DLD1 (cell line): ENCODE results near the gene CHRNA10.

ENCODE experiments used
- in situ Hi-C: cut with HindIII; loops from 2 replicates; pipeline ENCODE4 v1.10.0; 2017; ENCODE audit warnings: low sequenced_read_pairs

CHRNA10 gene

DNA sequence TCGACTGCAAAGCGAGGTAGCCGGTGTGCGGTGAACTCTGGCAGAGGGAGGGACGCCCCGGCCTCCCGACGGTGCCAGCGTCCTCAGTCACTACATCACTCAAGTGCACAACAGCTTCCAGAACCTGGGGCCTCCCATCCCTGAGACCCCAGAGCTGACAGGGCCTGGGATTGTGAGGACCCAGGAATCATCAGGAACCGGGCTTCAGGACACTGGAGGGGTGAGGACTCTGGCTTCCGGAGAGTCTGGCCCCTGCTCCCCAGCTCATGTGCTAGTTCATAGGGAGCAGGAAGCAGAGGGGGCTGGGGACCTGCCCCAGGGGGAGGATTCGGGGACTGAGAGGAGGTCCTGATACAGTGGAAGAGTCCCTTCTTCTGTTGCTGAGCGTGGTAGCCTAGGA lies 34.0 kb downstream of the CHRNA10 start:
- in situ Hi-C loops, result no loop called here

DNA sequence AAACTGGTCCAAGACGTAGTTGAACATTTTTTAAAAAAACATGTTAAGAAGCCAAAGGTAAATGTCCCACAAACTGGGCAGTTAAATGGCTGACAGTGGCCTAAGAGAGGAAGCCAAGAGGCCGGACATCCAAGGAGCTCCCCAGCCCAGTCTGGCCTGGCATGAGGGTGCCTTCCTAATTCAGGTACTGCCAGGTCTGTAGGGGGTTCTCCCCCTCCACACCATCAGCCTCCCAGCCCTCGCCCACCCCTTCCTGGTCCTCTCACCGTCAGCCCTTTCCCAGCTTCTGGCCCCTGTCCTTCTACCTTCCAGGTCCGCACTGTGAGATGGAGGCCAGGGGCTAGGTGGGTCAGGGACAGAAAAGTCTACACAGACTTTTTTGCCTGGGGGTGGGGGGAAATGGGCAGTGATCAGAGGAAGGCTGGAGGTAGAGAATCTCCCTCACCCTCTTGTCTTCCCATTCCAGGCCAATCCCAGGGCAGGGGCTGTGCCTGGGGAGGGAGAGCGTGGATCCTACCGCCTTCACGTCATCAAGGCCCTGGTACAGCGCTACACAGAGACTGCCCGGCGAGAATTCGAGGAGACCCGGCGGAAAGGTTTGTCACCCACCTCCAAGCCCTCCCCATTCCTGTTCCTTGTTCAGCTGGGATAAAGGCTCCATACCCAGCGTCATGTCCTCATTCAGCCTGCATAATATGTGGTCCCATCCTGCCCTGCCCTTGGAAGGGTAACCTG lies 35.4 kb downstream of the CHRNA10 start:
- in situ Hi-C loops, result no loop called here

- in situ Hi-C loops, result no loop called here
Measured at GRCh38 chr11:3632070-3632660, 39.0 kb downstream of the CHRNA10 start.

DNA sequence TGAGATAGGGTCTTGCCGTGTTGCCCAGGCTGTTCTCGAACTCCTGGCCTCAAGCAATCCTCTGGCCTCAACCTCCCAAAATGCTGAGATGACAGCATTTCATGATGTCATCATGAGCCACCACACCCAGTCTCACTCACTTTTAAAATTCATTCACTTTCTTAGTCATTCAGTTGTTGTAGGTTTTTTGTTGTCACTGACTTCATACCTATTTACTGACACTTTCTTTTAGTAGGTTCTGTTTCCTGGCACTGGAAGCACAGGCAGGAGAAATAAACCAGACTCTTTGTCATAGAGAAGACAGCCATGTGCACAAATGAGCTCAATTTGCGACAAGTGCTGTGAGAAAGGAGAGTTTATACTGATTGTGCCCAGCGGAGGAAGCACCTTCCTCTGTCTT lies 39.9 kb downstream of the CHRNA10 start:
- in situ Hi-C loops, result no loop called here

DNA sequence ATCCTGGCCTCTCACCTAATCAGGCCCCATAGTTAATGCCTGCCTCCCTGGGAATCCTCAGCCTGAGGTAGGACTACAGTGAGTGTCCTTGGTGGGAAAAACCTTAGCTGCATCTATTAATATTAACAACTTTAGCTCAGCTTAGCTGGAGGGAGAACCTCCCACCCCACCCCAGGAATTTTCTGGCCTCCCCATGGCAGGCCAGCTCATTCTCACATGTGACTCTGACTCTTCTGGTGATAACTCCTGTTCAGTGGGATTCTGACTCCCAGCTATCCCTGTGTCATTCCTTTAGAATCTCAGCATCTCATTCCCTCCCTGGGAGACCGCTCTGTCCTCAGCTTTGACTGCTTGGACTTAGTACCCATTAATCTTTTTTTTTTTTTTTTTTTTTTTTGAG lies 43.9 kb downstream of the CHRNA10 start:
- in situ Hi-C loops, result no loop called here

- in situ Hi-C loops, result no loop called here
Measured at GRCh38 chr11:3626250-3626960, 44.8 kb downstream of the CHRNA10 start.

DNA sequence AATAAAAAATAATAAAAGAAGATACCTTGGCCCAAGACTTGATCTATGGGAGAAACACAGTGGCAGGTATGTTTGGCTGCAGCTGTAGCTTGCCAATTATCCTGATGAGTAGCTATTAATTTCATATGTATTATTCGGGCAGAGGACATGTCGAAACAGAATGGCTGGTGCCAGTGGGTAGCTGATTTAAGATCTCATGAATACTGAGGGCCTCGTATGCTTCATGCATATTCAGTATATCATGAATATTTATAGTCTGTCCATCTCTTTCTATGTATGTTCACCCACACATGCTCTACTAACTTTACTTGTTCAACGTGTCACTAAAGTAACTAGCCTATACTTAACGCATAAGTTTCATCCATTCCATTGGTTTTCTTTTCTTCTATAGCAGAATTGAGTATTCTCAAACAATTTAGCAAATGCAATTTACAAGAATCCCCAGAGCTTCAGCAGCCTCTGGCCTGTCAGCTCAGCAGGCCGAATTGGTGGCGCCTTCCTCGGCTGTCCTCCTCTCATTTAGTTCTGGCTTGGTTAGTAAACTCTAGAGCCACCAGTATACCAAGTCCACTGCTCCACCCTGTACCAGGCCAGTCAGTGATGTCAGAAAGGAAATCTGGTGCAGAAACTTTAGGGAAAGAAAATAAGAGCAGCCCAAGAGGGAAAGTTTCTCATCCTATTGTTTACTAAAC lies 47.3 kb downstream of the CHRNA10 start:
- in situ Hi-C loops, result no loop called here

DNA sequence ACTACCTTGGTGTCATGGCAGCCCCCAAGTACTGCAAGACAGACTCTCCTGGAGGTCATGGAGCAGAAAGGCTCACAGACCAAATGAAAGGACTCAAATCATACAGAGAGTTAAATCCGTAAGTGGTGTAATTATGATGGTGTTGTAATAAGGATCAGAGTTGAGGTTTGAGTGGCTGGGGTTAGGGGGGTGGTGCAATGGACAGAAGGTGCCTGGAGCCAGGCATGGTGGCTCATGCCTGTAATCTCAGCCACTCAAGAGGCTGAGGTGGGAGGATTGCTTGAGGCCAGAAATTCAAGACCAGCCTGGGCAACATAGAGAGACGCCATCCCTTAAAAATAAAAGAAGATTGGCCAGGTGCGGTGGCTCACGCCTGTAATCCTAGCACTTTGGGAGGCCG lies 48.1 kb downstream of the CHRNA10 start:
- in situ Hi-C loops, result no loop called here

DNA sequence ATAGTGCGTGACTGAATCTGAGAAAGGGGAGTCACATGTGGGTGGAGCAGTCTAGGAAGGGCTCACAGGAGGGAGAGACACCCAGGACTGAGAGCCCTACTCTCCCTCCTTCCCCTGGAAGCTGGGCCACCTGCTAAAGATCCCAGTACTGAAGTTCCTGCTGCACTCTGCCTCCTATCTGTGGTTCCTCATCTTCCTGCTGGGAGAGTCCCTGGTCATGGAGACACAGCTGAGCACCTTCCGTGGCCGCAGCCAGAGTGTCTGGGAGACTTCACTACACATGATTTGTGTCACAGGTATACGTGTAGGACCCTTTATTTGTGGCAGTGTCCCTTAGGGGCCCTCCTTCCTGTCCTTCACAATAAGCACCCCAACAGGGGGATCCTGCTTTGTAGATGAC lies 48.7 kb downstream of the CHRNA10 start:
- in situ Hi-C loops, result no loop called here

DNA sequence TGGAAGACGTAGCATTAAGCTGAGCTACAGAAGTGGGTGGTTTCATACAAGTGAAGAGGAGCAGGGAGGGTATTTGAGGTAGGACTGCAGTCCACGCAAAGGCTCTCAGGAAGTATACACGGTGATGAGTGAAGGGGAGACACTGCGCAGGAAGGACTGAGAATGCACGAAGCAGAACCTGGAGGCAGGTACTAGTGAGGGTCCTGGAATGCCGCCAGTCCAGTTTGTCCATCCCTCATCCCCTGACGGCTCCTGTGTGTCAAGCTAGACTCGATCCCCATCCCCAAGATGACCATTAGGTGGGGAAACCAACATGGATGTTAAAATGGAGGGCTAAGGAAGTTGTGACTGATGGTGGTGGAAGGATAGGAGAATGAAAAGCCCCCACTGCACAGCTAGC lies 53.2 kb downstream of the CHRNA10 start:
- in situ Hi-C loops, result no loop called here

DNA sequence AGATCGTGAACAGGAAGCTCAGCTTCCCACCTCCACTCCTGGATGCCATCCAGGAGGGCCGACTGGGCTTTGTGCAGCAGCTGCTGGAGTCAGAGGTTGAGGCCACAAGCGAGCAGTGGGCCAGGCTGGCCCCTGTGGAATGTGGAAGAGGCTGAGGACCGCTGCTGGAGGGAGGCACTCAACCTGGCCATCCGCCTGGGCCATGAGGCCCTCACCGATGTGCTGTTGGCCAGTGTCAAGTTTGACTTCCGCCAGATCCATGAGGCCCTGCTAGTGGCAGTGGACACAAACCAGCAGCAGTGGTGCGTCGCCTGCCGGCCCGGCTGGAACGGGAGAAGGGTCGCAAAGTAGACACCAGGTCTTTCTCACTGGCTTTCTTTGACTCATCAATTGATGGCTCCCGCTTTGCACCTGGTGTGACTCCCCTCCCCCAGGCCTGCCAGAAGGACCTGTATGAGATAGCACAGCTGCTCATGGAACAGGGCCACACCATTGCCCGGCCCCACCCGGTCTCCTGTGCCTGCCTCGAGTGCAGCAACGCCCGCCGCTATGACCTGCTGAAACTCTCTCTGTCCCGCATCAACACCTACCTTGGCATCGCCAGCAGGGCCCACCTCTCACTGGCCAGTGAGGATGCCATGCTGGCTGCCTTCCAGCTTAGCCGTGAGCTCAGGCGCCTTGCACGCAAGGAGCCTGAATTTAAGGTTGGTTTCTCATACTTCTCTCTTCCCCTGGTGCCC lies 54.3 kb downstream of the CHRNA10 start:
- in situ Hi-C loops, result no loop called here

DNA sequence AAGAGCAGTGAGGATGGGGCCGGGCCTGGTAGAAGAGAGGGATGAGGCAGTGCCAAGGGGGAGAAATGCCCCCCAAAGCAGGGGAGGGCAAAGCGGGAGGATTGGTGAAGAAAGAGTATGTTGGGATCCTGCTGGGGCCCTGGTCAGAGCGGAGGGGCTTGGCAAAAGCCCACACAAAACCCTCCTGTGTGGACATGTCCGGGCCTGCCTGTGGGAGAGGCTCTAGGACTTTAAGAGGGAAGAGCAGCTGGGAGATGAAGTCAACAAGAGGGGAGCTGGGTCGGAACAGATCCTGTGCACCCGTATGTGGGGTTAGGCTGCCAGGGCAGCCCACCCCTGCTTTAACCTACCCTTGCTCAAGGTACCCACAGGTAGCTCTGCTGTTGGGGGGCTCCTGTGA lies 55.2 kb downstream of the CHRNA10 start:
- in situ Hi-C loops, result no loop called here
